IMR-90 (cell line): ENCODE data around the gene RPN2. TPM values are rescaled to one million over a fixed set of nuclear protein-coding genes. Genes with fewer than 3 reads are reported as not detected.

Source experiments
- ATAC-seq: fragments of 200-7000 bp; cut with Tn5 transposase; 2 replicates; pipeline ENCODE4 v1.9.1; 2020; ENCODE audit warnings: low read depth, mild to moderate bottlenecking, moderate library complexity
- BruUV-seq: library from RNA; stranded (reverse); fragments of 400-500 nt; replicated peaks from 2 replicates; lab custom pipeline; 2021; lab: Mats Ljungman, UMichigan
- CTCF ChIA-PET: fragments of 300-600 bp; formaldehyde crosslinking; extraction: SDS; loops from one replicate; lab custom pipeline; 2021; ENCODE audit warnings: antibody characterized with exemption; lab: Yijun Ruan, JAX
- POLR2A ChIA-PET: fragments of 300-600 bp; sonication (Branson Sonifier 250); formaldehyde crosslinking; loops from one replicate; lab custom pipeline; 2022; ENCODE audit warnings: antibody characterized with exemption; ENCODE audit not compliant: unreplicated experiment; lab: Charles Lee
- DNase-seq: peaks from one replicate; pipeline ENCODE4 v3.0.0; 2013
- H2AFZ ChIP-seq: replicated peaks from 2 replicates; pipeline ENCODE3; 2013; ENCODE audit warnings: low read length, mild to moderate bottlenecking; ENCODE audit not compliant: poor library complexity
- H2AK5ac ChIP-seq: 2 replicates; pipeline ENCODE4 v1.6.1; 2013; ENCODE audit warnings: low read depth, low read length, inconsistent platforms
- H2AK9ac ChIP-seq: replicated peaks from 2 replicates; pipeline ENCODE3; 2013; ENCODE audit warnings: mild to moderate bottlenecking, low read depth, low read length, moderate library complexity; ENCODE audit not compliant: poor library complexity
- H2BK120ac ChIP-seq: 2 replicates; pipeline ENCODE4 v1.6.1; 2013; ENCODE audit warnings: low read depth, low read length, inconsistent platforms
- H2BK15ac ChIP-seq: 3 replicates; pipeline ENCODE4 v1.6.1; 2013; ENCODE audit warnings: low read depth, low read length, inconsistent platforms
- H2BK20ac ChIP-seq: 2 replicates; pipeline ENCODE4 v1.6.1; 2013; ENCODE audit warnings: low read depth, mild to moderate bottlenecking, inconsistent platforms, low read length, moderate library complexity
- H2BK5ac ChIP-seq: 2 replicates; pipeline ENCODE4 v1.6.1; 2013; ENCODE audit warnings: mild to moderate bottlenecking, low read depth, low read length, inconsistent platforms; ENCODE audit not compliant: poor library complexity, severe bottlenecking
- H3K14ac ChIP-seq: replicated peaks from 2 replicates; pipeline ENCODE4 v1.6.1; 2013; ENCODE audit warnings: low read depth, low read length, inconsistent platforms
- H3K18ac ChIP-seq: 2 replicates; pipeline ENCODE4 v1.6.1; 2013; ENCODE audit warnings: low read depth, low read length, control low read depth
- H3K23ac ChIP-seq: 2 replicates; pipeline ENCODE4 v1.6.1; 2013; ENCODE audit warnings: low read depth, low read length, inconsistent platforms
- H3K27ac ChIP-seq: 2 replicates; pipeline ENCODE4 v1.5.1; 2013; ENCODE audit warnings: mild to moderate bottlenecking, control low read depth, low read length; ENCODE audit not compliant: insufficient read depth
- H3K27me3 ChIP-seq: 2 replicates; pipeline ENCODE4 v1.6.1; 2013; ENCODE audit warnings: low read length; ENCODE audit not compliant: control insufficient read depth, insufficient read depth
- H3K36me3 ChIP-seq: 2 replicates; pipeline ENCODE4 v1.6.1; 2013; ENCODE audit warnings: low read length, mixed read lengths; ENCODE audit not compliant: control insufficient read depth, insufficient read depth
- H3K4ac ChIP-seq: 2 replicates; pipeline ENCODE4 v1.6.1; 2013; ENCODE audit warnings: low read depth, low read length, inconsistent platforms
- H3K4me1 ChIP-seq: 2 replicates; pipeline ENCODE4 v1.6.1; 2013; ENCODE audit warnings: low read length, mixed read lengths; ENCODE audit not compliant: control insufficient read depth, insufficient read depth
- H3K4me2 ChIP-seq: 2 replicates; pipeline ENCODE4 v1.6.1; 2013; ENCODE audit warnings: low read depth, mild to moderate bottlenecking, control low read depth, low read length, moderate library complexity
- H3K4me3 ChIP-seq: 2 replicates; pipeline ENCODE4 v1.5.1; 2013; ENCODE audit warnings: low read depth, mild to moderate bottlenecking, control low read depth, low read length, moderate library complexity; ENCODE audit not compliant: insufficient read depth
- H3K56ac ChIP-seq: 2 replicates; pipeline ENCODE4 v1.6.1; 2013; ENCODE audit warnings: low read length, inconsistent platforms; ENCODE audit not compliant: insufficient read depth; ENCODE audit errors: extremely low read depth
- H3K79me1 ChIP-seq, 2 experiments: 2 replicates each; pipeline ENCODE4 v1.6.1; 2013; ENCODE audit warnings: low read length in 2 of 2, inconsistent platforms in 1 of 2, low read depth in 1 of 2
- H3K9ac ChIP-seq: 2 replicates; pipeline ENCODE4 v1.6.1; 2013; ENCODE audit warnings: low read depth, low read length, control low read depth
- H3K9me1 ChIP-seq: 2 replicates; pipeline ENCODE4 v1.6.1; 2013; ENCODE audit warnings: low read length, inconsistent platforms; ENCODE audit not compliant: insufficient read depth
- H3K9me3 ChIP-seq: 2 replicates; pipeline ENCODE4 v1.6.1; 2013; ENCODE audit warnings: low read length; ENCODE audit not compliant: control insufficient read depth, insufficient read depth
- H4K20me1 ChIP-seq: 2 replicates; pipeline ENCODE4 v1.6.1; 2013; ENCODE audit warnings: low read length, inconsistent platforms; ENCODE audit not compliant: insufficient read depth
- H4K5ac ChIP-seq: 2 replicates; pipeline ENCODE4 v1.6.1; 2013; ENCODE audit warnings: mild to moderate bottlenecking, low read depth, low read length, control low read depth
- H4K8ac ChIP-seq, 2 experiments: 2 replicates each; pipeline ENCODE4 v1.6.1; 2013; ENCODE audit warnings: low read depth in 2 of 2, low read length in 2 of 2, control low read depth in 1 of 2, inconsistent platforms in 1 of 2
- H4K91ac ChIP-seq: 2 replicates; pipeline ENCODE4 v1.6.1; 2013; ENCODE audit warnings: low read depth, low read length, inconsistent platforms; ENCODE audit not compliant: insufficient read depth
- BHLHE40 ChIP-seq: fragments of 150-350 bp; IDR thresholded peaks from 2 replicates; pipeline ENCODE4 v1.6.1; 2016; ENCODE audit warnings: mild to moderate bottlenecking, low read depth, low read length
- CEBPB ChIP-seq: IDR thresholded peaks from 2 replicates; pipeline ENCODE4 v1.6.1; 2012; ENCODE audit warnings: low read depth, low read length, improper control_type of control experiment
- CHD1 ChIP-seq: IDR thresholded peaks from 2 replicates; pipeline ENCODE4 v1.6.1; 2012; ENCODE audit warnings: low read depth, low read length, improper control_type of control experiment
- CTCF ChIP-seq: conservative IDR thresholded peaks from 2 replicates; pipeline ENCODE4 v1.5.1; 2012; ENCODE audit warnings: mild to moderate bottlenecking, low read depth, low read length, improper control_type of control experiment
- FOS ChIP-seq: fragments of 150-350 bp; IDR thresholded peaks from 2 replicates; pipeline ENCODE4 v1.6.1; 2016; ENCODE audit warnings: low read depth, low read length
- MAZ ChIP-seq: IDR thresholded peaks from 2 replicates; pipeline ENCODE4 v1.6.1; 2012; ENCODE audit warnings: low read depth, mild to moderate bottlenecking, low read length, improper control_type of control experiment, moderate library complexity, borderline replicate concordance
- MXI1 ChIP-seq: IDR thresholded peaks from 2 replicates; pipeline ENCODE4 v1.6.1; 2012; ENCODE audit warnings: low read depth, mild to moderate bottlenecking, low read length, moderate library complexity, borderline replicate concordance
- NFE2L2 ChIP-seq: fragments of 150-350 bp; IDR thresholded peaks from 2 replicates; pipeline ENCODE4 v1.6.1; 2016; ENCODE audit warnings: low read depth, mild to moderate bottlenecking, low read length
- POLR2A ChIP-seq: IDR thresholded peaks from 2 replicates; pipeline ENCODE4 v1.6.1; 2012; ENCODE audit warnings: mild to moderate bottlenecking, low read depth, low read length
- SMC3 ChIP-seq: fragments of 150-350 bp; IDR thresholded peaks from 2 replicates; pipeline ENCODE4 v1.6.1; 2016; ENCODE audit warnings: low read depth, mild to moderate bottlenecking, antibody characterized with exemption, low read length, moderate library complexity
- WGBS, 2 experiments: methylation state at CpG; one replicate each; pipeline versions ENCODE4 v1.1.5 to v1.1.7; 2013; ENCODE audit warnings: missing lambda C conversion rate in 2 of 2; ENCODE audit not compliant: insufficient read length in 1 of 2; ENCODE audit errors: extremely low coverage in 2 of 2; 5-methylcytosine and 5-hydroxymethylcytosine counted together
- dilution Hi-C: fragments of 300-500 bp; cut with HindIII; formaldehyde crosslinking; loops from one replicate; pipeline ENCODE4 v1.14.3; 2018; ENCODE audit warnings: low sequenced_read_pairs; ENCODE audit not compliant: unreplicated experiment
- in situ Hi-C: fragments of 300-500 bp; cut with MboI; formaldehyde crosslinking; loops from 3 replicates; pipeline ENCODE4 v1.14.3; 2019; ENCODE audit warnings: low sequenced_read_pairs, inconsistent platforms, mixed read lengths
- intact Hi-C: fragments of 100-400 bp; cut with micrococcal nuclease; formaldehyde crosslinking; loops from 2 replicates; pipeline ENCODE4 v1.10.0; 2022
- polyA plus RNA-seq, 3 experiments: library from polyadenylated mRNA; depleted of rRNA; stranded (reverse); fragments of >200 nt; gene quantifications; 2 replicates each; pipeline ENCODE4 v1.2.3, GENCODE V29; 2012; ENCODE audit warnings: low replicate concordance in 1 of 3
- total RNA-seq: library from RNA; depleted of rRNA; stranded (reverse); fragments of >200 nt; gene quantifications from 2 replicates; pipeline ENCODE4 v1.2.3, GENCODE V29; 2012
- TF ChIP-seq, protein P1 (sequence below): fragments of 150-350 bp; IDR thresholded peaks from 2 replicates; pipeline ENCODE4 v1.6.1; 2017; ENCODE audit warnings: mild to moderate bottlenecking, antibody characterized with exemption, low read length, low read depth

The RPN2 gene
- total and polyA plus RNA-seq, 2 of the 4 experiments (the other 2 are of a cell fraction): 305 to 481 TPM

DNA sequence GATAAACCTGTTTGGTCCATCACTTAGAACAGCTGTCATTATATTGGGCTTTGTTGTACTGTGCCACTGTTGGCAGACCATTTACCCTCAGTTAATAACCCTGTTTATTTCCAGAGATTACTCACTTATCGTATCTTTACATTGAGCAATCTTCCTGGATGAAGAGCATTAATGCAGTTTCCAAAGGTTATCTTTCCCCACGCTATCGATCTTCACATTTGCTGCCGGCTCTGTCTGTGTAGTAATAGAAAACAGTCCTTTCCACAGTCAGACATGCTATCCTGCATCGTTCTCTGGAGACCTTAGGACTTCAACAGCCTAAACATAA is 55.1 kb downstream of the RPN2 start:
- TF ChIP-seq CEBPB (no peak), CHD1 (no peak), CTCF (no peak), NFE2L2 (no peak), SMC3 (no peak), MAZ (no peak), BHLHE40 (no peak), FOS (no peak), MXI1 (no peak), POLR2A (no peak)
- TF ChIP-seq, protein P1, sequence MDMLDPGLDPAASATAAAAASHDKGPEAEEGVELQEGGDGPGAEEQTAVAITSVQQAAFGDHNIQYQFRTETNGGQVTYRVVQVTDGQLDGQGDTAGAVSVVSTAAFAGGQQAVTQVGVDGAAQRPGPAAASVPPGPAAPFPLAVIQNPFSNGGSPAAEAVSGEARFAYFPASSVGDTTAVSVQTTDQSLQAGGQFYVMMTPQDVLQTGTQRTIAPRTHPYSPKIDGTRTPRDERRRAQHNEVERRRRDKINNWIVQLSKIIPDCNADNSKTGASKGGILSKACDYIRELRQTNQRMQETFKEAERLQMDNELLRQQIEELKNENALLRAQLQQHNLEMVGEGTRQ: no peak
- in situ Hi-C loops (no loop called here), dilution Hi-C loops (no loop called here), intact Hi-C loops (no loop called here)
- Histone ChIP-seq H3K79me1 (peaks cover 0 to 12% of the 10 kb centered on the region in 2 experiments; a peak in 1 of 4 replicates), H3K4me1 (peaks cover 7% of the 10 kb centered on the region; the same call in 1 of the 2 replicates), H4K91ac (no peak overlapping the region), H3K18ac (no peak overlapping the region), H4K5ac (no peak overlapping the region), H2AK5ac (no peak overlapping the region), H3K9me1 (peaks cover 9% of the 10 kb centered on the region), H3K23ac (no peak overlapping the region), H3K9ac (no peak overlapping the region), H3K27ac (no peak overlapping the region), H2BK5ac (no peak overlapping the region), H2AK9ac (no peak overlapping the region), H3K27me3 (no peaks in the 10 kb centered on the region), H2AFZ (no peak overlapping the region), H3K4me3 (no peak overlapping the region), H2BK15ac (no peak overlapping the region), H3K14ac (no peak overlapping the region), H3K4ac (no peak overlapping the region), H3K36me3 (peaks cover 74% of the 10 kb centered on the region), H2BK120ac (no peak overlapping the region), H2BK20ac (no peak overlapping the region), H4K20me1 (peaks cover 5% of the 10 kb centered on the region; the same call in 1 of the 2 replicates), H3K4me2 (no peak overlapping the region), H4K8ac (no peak overlapping the region), H3K56ac (no peak overlapping the region), H3K9me3 (no peaks in the 10 kb centered on the region)
- WGBS, 2 experiments: no CpG with 5 or more reads among the region's 5 CpGs
- no TSS peak for BruUV-seq
- ATAC-seq (no peak), DNase-seq (no peak)
- ChIA-PET CTCF (no interaction called here), POLR2A (no interaction called here)
